MM.1S (cell line): ENCODE data around the gene SPATA9.

ENCODE experiments used
- EZH2 ChIP-seq: fragments of 300-600 bp; sonication (generic); optimal IDR thresholded peaks from 2 replicates; pipeline ENCODE3; 2017; ENCODE audit warnings: low read depth, mild to moderate bottlenecking, antibody characterized with exemption, low read length, mixed read lengths
- EZH2phosphoT487 ChIP-seq: fragments of 300-600 bp; sonication (generic); IDR thresholded peaks from 2 replicates; pipeline ENCODE4 v1.6.1; 2018; ENCODE audit warnings: antibody characterized with exemption, low read length
- TF ChIP-seq, protein P1 (sequence below): fragments of 300-600 bp; sonication (generic); IDR thresholded peaks from 2 replicates; pipeline ENCODE4 v1.5.1; 2016; ENCODE audit warnings: antibody characterized with exemption, low read length, mixed read lengths

DNA sequence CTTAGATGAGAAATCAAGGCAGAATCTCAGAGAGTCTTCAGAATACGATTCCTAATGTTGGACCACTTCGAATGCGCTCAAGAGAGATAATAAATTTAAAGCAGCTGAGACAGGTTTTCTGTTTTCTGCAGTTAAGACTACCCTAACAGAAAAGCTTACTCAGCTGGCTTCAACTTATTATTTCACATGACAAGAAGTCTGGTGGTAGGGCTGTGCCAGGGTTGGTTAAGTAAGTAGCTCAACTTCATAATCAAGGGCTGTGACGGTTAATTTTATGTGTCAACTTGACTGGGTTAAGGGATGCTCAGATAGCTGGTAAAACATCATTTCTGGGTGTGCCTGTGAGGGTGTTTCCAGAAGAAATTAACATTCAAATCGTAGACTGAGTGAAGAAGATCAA, 59.1 kb downstream of the SPATA9 start:
- TF ChIP-seq, protein P1, sequence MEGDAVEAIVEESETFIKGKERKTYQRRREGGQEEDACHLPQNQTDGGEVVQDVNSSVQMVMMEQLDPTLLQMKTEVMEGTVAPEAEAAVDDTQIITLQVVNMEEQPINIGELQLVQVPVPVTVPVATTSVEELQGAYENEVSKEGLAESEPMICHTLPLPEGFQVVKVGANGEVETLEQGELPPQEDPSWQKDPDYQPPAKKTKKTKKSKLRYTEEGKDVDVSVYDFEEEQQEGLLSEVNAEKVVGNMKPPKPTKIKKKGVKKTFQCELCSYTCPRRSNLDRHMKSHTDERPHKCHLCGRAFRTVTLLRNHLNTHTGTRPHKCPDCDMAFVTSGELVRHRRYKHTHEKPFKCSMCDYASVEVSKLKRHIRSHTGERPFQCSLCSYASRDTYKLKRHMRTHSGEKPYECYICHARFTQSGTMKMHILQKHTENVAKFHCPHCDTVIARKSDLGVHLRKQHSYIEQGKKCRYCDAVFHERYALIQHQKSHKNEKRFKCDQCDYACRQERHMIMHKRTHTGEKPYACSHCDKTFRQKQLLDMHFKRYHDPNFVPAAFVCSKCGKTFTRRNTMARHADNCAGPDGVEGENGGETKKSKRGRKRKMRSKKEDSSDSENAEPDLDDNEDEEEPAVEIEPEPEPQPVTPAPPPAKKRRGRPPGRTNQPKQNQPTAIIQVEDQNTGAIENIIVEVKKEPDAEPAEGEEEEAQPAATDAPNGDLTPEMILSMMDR: no peak
- TF ChIP-seq EZH2 (no peak), EZH2phosphoT487 (no peak)
